Measurements from ENCODE around the gene UPP2. TPM values are rescaled to one million over a fixed set of nuclear protein-coding genes. Genes with fewer than 3 reads are reported as not detected.

Gene UPP2
- total RNA-seq, 1 donor from 2014 or later: not detected

DNA sequence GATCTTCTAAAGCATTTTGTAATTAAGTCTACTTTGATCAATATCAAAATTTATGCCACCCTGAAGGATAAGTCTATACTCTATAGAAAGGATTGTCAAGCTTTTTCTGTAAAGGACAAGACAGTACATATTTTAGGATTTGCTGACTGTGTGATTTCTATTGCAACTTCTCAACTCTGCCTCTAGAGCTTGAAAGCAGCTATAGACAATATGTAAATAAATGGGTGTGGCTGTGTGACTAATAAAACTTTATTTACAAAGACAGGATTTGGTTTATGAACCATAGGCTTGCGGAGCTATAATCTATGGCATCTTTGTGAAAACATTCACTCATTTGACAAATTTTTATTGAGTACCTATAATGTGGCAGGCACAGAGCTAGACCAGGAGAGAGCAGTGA, 18.4 kb downstream of the UPP2 start:
- Mint-ChIP-seq H3K27me3 (ENCODE audit: low read depth) (peaks cover 20% of the 10 kb centered on the region), H3K9me3 (no peaks in the 10 kb centered on the region), H3K4me1 (no peaks in the 10 kb centered on the region), H3K27ac (no peak overlapping the region), H3K36me3 (no peaks in the 10 kb centered on the region), H3K4me3 (no peak overlapping the region)
- no peak for DNase-seq (ENCODE audit: low spot score in 2 of 2, unreplicated experiment in 2 of 2)
- TF ChIP-seq, protein P1, sequence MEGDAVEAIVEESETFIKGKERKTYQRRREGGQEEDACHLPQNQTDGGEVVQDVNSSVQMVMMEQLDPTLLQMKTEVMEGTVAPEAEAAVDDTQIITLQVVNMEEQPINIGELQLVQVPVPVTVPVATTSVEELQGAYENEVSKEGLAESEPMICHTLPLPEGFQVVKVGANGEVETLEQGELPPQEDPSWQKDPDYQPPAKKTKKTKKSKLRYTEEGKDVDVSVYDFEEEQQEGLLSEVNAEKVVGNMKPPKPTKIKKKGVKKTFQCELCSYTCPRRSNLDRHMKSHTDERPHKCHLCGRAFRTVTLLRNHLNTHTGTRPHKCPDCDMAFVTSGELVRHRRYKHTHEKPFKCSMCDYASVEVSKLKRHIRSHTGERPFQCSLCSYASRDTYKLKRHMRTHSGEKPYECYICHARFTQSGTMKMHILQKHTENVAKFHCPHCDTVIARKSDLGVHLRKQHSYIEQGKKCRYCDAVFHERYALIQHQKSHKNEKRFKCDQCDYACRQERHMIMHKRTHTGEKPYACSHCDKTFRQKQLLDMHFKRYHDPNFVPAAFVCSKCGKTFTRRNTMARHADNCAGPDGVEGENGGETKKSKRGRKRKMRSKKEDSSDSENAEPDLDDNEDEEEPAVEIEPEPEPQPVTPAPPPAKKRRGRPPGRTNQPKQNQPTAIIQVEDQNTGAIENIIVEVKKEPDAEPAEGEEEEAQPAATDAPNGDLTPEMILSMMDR (IDR thresholded peaks at IDR 0.05; ENCODE audit: unreplicated experiment): no peak

DNA sequence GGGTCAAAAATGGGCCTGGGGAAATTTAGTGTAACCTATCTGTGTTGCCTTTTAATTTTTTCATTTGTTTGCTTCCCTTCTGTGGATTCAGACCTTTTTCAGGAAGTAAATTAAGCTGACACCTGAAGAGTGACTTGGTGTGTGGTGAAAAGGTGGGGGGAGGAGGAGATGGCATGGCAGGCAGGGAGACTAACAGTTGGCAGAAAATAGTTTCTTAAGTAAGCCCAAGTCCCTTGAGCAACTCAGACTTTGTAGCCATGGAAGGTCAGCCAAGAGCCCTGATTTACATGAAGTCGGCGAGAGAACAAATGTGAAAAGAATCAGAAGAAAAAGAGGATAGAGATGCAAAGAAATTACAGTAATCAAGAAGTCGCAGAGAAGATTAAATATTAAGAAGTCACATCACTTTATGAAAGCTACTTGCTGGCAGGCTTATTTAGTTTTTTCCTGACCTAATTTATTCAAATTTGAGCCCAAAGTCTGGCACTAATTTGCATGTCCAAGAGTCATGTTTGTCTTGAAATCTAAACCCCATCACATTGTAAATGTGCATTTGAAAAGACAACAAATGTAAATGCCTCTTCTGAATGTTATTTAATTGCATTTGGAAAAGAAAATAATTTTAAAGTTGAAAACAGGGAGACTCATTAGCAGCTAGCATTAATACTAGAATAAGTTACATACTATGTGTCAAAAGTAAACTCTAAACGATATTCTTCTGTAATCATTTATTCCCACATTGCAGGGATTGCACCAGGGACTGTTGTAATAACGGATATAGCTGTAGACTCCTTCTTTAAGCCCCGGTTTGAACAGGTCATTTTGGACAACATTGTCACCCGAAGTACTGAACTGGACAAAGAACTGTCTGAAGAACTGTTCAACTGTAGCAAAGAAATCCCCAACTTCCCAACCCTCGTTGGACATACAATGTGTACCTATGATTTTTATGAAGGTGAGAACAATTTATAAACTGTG, 19.3 kb downstream of the UPP2 start:
- Mint-ChIP-seq H3K4me3 (no peak overlapping the region), H3K4me1 (no peaks in the 10 kb centered on the region), H3K27me3 (ENCODE audit: low read depth) (peaks cover 23% of the 10 kb centered on the region), H3K36me3 (no peaks in the 10 kb centered on the region), H3K27ac (no peak overlapping the region), H3K9me3 (no peaks in the 10 kb centered on the region)
- TF ChIP-seq, protein P1 (IDR thresholded peaks at IDR 0.05; ENCODE audit: unreplicated experiment): no peak
- DNase-seq (ENCODE audit: low spot score in 2 of 2, unreplicated experiment in 2 of 2): no peak

DNA sequence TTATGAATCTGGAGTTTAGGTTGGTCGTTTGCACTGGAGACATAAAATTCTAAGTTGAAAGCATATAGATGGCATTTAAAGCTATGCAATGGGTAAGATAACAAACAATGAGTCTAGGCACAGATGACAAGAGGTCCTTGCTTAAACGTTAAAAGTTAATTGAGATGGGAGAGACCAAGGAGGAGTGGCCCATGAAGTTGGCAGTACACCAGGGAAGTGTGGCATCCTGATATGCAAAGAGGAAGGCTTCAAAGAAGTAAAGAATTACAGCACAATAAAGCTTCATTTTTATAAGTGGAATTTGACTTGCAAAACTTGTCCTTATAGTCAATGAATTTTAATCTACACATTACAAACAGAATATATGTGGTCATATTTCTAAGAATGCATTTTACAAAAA, 23.2 kb downstream of the UPP2 start:
- H3K9me3 Mint-ChIP-seq: no peaks in the 10 kb centered on the region
- DNase-seq (ENCODE audit: low spot score in 2 of 2, unreplicated experiment in 2 of 2): no peak
- no peaks in the 10 kb centered on the region for H3K36me3 Mint-ChIP-seq
- H3K4me1 Mint-ChIP-seq: no peaks in the 10 kb centered on the region
- no peak overlapping the region for H3K4me3 Mint-ChIP-seq
- H3K27ac Mint-ChIP-seq: no peak overlapping the region
- TF ChIP-seq, protein P1 (IDR thresholded peaks at IDR 0.05; ENCODE audit: unreplicated experiment): no peak
- peaks cover 27% of the 10 kb centered on the region for H3K27me3 Mint-ChIP-seq (ENCODE audit: low read depth)

DNA sequence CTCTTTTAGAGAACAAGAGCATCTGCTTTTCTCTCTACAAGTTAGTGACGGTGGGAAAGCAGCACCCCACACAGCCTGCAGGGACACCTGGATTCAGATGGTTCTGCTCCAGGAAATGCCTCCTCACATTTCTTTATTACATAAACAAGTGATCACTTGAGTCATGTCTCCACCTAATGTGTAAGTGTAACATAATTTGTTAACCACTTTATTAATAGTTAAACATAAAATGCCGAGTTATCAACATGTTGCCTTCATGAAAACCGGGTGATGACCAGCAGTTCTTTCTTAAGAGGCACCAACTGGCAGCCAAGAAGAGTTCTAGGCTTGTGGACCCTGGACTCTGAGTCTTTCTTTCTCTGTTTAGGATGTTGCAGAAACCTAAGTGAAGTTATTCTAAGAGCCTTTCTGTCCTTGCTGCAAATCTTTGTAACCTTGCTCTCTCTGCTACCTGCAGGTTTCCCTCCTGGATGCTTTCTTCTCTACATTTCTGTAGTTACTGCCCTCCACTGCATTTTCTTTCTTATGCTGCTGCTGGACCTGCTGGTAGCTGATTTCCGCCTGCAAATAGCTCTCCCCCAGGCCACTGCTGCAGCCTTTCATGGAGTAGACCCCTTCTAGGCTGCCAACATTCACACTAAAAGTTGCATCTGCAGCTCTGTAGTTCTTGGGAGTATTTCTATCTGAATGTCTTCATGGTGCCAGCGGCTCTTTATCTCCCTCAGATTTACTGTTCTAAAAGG, 24.3 kb downstream of the UPP2 start:
- TF ChIP-seq, protein P1 (IDR thresholded peaks at IDR 0.05; ENCODE audit: unreplicated experiment): no peak
- H3K4me1 Mint-ChIP-seq: peaks cover 2% of the 10 kb centered on the region
- no peak for DNase-seq (ENCODE audit: low spot score in 2 of 2, unreplicated experiment in 2 of 2)
- H3K27me3 Mint-ChIP-seq (ENCODE audit: low read depth): peaks cover 27% of the 10 kb centered on the region
- H3K27ac Mint-ChIP-seq: no peak overlapping the region
- H3K4me3 Mint-ChIP-seq: no peak overlapping the region
- H3K9me3 Mint-ChIP-seq: no peaks in the 10 kb centered on the region
- no peaks in the 10 kb centered on the region for H3K36me3 Mint-ChIP-seq

DNA sequence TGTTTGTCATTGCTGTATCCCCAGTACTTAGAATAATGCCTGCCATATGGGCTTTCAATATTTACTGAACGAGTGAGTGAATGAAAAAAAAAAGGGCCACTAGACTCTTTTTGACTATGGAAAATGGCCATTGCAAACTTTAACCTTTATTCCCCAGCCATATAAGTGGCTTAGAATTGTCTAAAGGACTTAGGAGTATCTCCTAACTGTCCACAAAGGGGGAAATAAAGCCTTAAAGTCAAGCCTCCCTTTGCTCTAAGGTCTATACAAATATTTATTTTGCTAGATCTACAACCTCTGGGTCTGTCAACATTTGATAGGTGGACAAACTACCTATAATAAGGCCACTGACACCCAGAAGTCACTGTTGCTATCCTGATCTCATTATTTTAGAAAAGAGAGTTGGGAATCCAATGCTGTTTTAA, 25.7 kb downstream of the UPP2 start:
- H3K27me3 Mint-ChIP-seq (ENCODE audit: low read depth): peaks cover 23% of the 10 kb centered on the region
- H3K9me3 Mint-ChIP-seq: peaks cover 1% of the 10 kb centered on the region
- H3K27ac Mint-ChIP-seq: no peak overlapping the region

More for the DNA sequence above, 25.7 kb downstream of the UPP2 start:
- TF ChIP-seq, protein P1 (IDR thresholded peaks at IDR 0.05; ENCODE audit: unreplicated experiment): no peak
- Mint-ChIP-seq H3K4me1 (peaks cover 2% of the 10 kb centered on the region), H3K36me3 (no peaks in the 10 kb centered on the region), H3K4me3 (no peak overlapping the region)
- no peak for DNase-seq (ENCODE audit: low spot score in 2 of 2, unreplicated experiment in 2 of 2)
